Activated CD8-positive, alpha-beta memory T cell treated with anti-CD3 and anti-CD28 coated beads for 1 hour (primary cell): ENCODE data around the gene NTNG1.

Source experiments
- DNase-seq, 2 donors: peaks; one replicate each; pipeline ENCODE4 v3.0.0-alpha.2; 2020; ENCODE audit warnings: low read depth in 1 of 2; ENCODE audit errors: extremely low read depth in 1 of 2

NTNG1 gene

GRCh38 chr1:107326824-107327445 is 186.1 kb downstream of the NTNG1 start:
- no peak for DNase-seq

- DNase-seq = no peak
Observed at GRCh38 chr1:107327446-107327845, 186.6 kb downstream of the NTNG1 start.

GRCh38 chr1:107328087-107328486 is 187.2 kb downstream of the NTNG1 start:
- DNase-seq = no peak

- no peak for DNase-seq
Observed at GRCh38 chr1:107339775-107340174, 198.9 kb downstream of the NTNG1 start.

- DNase-seq = no peak
Observed at GRCh38 chr1:107342316-107342715, 201.5 kb downstream of the NTNG1 start.

GRCh38 chr1:107342768-107343167 is 201.9 kb downstream of the NTNG1 start:
- no peak for DNase-seq

- DNase-seq = no peak
Observed at GRCh38 chr1:107343601-107344000, 202.8 kb downstream of the NTNG1 start.

GRCh38 chr1:107344268-107344760 is 203.5 kb downstream of the NTNG1 start:
- DNase-seq = no peak

GRCh38 chr1:107344836-107345235 is 204.0 kb downstream of the NTNG1 start:
- no peak for DNase-seq

GRCh38 chr1:107352850-107353249 is 212.0 kb downstream of the NTNG1 start:
- DNase-seq = no peak

GRCh38 chr1:107357376-107357775 is 216.5 kb downstream of the NTNG1 start:
- DNase-seq = no peak

GRCh38 chr1:107358619-107359327 is 217.9 kb downstream of the NTNG1 start:
- DNase-seq = no peak

GRCh38 chr1:107359472-107360241 is 218.8 kb downstream of the NTNG1 start:
- no peak for DNase-seq

GRCh38 chr1:107362468-107363140 is 221.8 kb downstream of the NTNG1 start:
- DNase-seq = no peak

GRCh38 chr1:107363154-107363553 is 222.3 kb downstream of the NTNG1 start:
- no peak for DNase-seq

- DNase-seq = no peak
Observed at GRCh38 chr1:107365527-107366240, 224.8 kb downstream of the NTNG1 start.

- no peak for DNase-seq
Observed at GRCh38 chr1:107378426-107378825, 237.6 kb downstream of the NTNG1 start.

GRCh38 chr1:107378866-107379265 is 238.0 kb downstream of the NTNG1 start:
- DNase-seq = no peak

GRCh38 chr1:107379826-107380225 is 239.0 kb downstream of the NTNG1 start:
- DNase-seq = no peak
